Measurements from ENCODE around the gene MDM2. TPM values are rescaled to one million over a fixed set of nuclear protein-coding genes. Genes with fewer than 3 reads are reported as not detected.

Gene MDM2
- total and polyA plus RNA-seq, 5 experiments from 2014 or later = 7.6 to 90.4 (median 17.9) TPM

- Mint-ChIP-seq H3K4me1 (peaks cover 9 to 29% (median 21%) of the 10 kb centered on the region in 4 donors), H3K36me3 (peaks cover 0 to 10% (median 0%) of the 10 kb centered on the region in 3 donors), H3K4me3 (no peak overlapping the region), H3K9me3 (no peaks in the 10 kb centered on the region), H3K27me3 (no peaks in the 10 kb centered on the region), H3K27ac (peak overlapping the region in 9 of 10 donors; percentile 32 to 83 (median 71))
- POLR2A ChIA-PET = interaction anchor here (0.7 to 1.4 kb wide), 3 partner anchors 25 to 118 kb away, joined by 4 to 5 read pairs (median 5); partner anchors contain the start of gene MDM2
- ATAC-seq = no peak
- no peak for DNase-seq
These were observed 36.6 kb upstream of the MDM2 start for GRCh38 chr12:68771223-68771925.

GRCh38 chr12:68772714-68773113 is 35.3 kb upstream of the MDM2 start:
- ATAC-seq (peak; percentile 49 to 59), DNase-seq (peak in 1 of 10 donors; percentile 15)
- H3K27ac Mint-ChIP-seq = peak overlapping the region; percentile 5 to 93 (median 86)
- H3K4me1 Mint-ChIP-seq = peaks cover 9 to 32% (median 21%) of the 10 kb centered on the region in 4 donors
- peak overlapping the region; percentile 44 to 85 (median 74) for H3K4me3 Mint-ChIP-seq
- H3K27me3 Mint-ChIP-seq = no peaks in the 10 kb centered on the region
- POLR2A ChIA-PET = interaction anchor here (0.7 to 1.2 kb wide), 3 partner anchors 9 to 234 kb away, joined by 3 read pairs; no protein-coding TSS in a partner anchor
- no peaks in the 10 kb centered on the region for H3K9me3 Mint-ChIP-seq
- H3K36me3 Mint-ChIP-seq = peaks cover 0 to under 1% (median 0%) of the 10 kb centered on the region in 3 donors

DNA sequence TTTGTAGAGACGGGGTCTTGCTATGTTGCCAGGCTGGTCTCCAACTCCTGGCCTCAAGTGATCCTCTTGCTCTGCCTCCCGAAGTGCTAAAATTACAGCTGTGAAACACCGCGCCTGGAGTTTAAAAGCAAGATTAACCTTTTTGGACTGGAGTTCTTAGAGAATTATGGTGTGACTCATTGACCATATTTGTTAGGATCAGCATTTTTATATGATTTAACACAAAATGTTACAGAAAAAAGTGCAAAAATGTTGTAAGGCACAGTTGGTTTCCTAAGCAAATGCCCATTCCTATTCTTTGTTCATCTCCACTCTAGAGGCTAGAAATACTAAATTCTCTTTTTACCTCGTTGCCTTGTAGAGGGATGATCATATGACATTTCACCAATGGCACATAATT is 34.4 kb upstream of the MDM2 start:
- Mint-ChIP-seq H3K27ac (peak overlapping the region in 9 of 10 donors; percentile 28 to 93 (median 88)), H3K4me3 (peak overlapping the region in 5 of 10 donors; percentile 39 to 74 (median 62)), H3K4me1 (peaks cover 9 to 32% (median 21%) of the 10 kb centered on the region in 4 donors), H3K9me3 (no peaks in the 10 kb centered on the region), H3K27me3 (no peaks in the 10 kb centered on the region), H3K36me3 (no peaks in the 10 kb centered on the region)
- POLR2A ChIA-PET = interaction anchor here (1.0 to 1.2 kb wide), 3 partner anchors 8 to 34 kb away, joined by 3 to 7 read pairs (median 4); partner anchors contain the start of gene MDM2
- ATAC-seq = no peak
- no peak for DNase-seq

- Mint-ChIP-seq H3K27me3 (no peaks in the 10 kb centered on the region), H3K27ac (no peak overlapping the region), H3K4me1 (peaks cover 9 to 28% (median 21%) of the 10 kb centered on the region in 4 donors), H3K4me3 (no peak overlapping the region), H3K36me3 (no peaks in the 10 kb centered on the region), H3K9me3 (no peaks in the 10 kb centered on the region)
- POLR2A ChIA-PET = interaction anchor here (0.7 kb wide), 1 partner anchor 24 kb away, joined by 3 read pairs; no protein-coding TSS in a partner anchor
- ATAC-seq = no peak
- no peak for DNase-seq
These were observed 32.8 kb upstream of the MDM2 start for GRCh38 chr12:68775121-68775630.

DNA sequence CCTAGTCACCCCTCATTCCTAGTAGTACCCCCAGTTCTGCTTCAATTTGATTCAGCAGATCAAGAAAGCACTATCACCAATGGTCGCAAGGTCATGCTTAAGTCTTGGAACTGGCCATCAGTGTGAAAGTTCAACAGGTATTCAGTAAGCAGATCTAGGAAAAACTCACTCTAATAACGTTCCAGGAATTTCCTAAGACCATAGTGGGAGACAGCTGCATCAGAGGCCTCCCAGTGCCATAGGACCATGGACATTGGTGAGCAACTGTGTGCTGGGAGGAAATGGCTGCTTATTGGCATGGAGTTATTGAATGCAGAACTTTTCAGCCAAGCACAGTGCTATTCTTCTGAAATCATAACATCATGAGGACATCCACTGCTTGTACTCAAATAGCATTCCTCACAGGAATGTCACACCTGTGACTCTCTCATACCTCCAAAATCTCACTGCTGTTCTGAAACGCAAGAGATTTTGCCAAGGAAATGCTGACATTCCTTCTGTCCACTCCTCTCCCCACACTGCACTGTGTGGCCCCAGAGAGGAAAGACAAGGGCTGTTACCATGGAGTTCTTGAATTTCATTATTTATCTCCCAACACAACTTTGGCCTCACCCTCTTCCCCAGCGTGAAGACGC is 30.9 kb upstream of the MDM2 start:
- DNase-seq (no peak), ATAC-seq (no peak)
- H3K27ac Mint-ChIP-seq = peak overlapping the region in 1 of 10 donors; percentile 12
- POLR2A ChIA-PET = no interaction called here
- no peak overlapping the region for H3K4me3 Mint-ChIP-seq
- H3K27me3 Mint-ChIP-seq = no peaks in the 10 kb centered on the region
- peaks cover 8 to 24% (median 19%) of the 10 kb centered on the region in 4 donors for H3K4me1 Mint-ChIP-seq
- no peaks in the 10 kb centered on the region for H3K9me3 Mint-ChIP-seq
- no peaks in the 10 kb centered on the region for H3K36me3 Mint-ChIP-seq

DNA sequence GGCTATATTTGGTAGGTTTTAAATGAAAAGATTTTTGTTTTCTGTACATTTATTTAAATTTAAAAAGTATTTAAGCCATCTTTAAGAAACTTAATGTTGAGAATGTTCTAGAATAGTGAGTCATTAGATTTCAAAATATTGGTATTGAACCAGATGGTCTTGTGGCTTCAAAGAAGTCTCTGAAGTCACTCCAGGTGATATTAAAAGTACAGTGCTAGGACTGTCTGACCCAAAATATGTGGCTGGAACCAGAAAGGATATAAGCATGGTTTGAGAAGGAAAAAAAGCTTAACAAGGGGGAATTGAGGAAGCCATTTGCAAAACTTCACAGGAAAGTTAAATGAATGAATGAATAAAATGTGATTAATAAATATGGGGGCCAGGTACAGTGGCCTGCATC is 28.7 kb upstream of the MDM2 start:
- no peaks in the 10 kb centered on the region for H3K27me3 Mint-ChIP-seq
- POLR2A ChIA-PET = no interaction called here

GRCh38 chr12:68780731-68781130 is 27.2 kb upstream of the MDM2 start:
- POLR2A ChIA-PET = no interaction called here
- Mint-ChIP-seq H3K27me3 (no peaks in the 10 kb centered on the region), H3K27ac (no peak overlapping the region), H3K4me3 (no peak overlapping the region), H3K9me3 (no peaks in the 10 kb centered on the region), H3K4me1 (peaks cover 0 to 7% (median 2%) of the 10 kb centered on the region in 4 donors), H3K36me3 (peaks cover 0 to 4% (median 0%) of the 10 kb centered on the region in 3 donors)
- DNase-seq = no peak
- no peak for ATAC-seq

More for the DNA sequence above, 28.7 kb upstream of the MDM2 start:
- peaks cover 0 to 4% (median 0%) of the 10 kb centered on the region in 3 donors for H3K36me3 Mint-ChIP-seq
- DNase-seq (no peak), ATAC-seq (no peak)
- H3K4me1 Mint-ChIP-seq = peaks cover 0 to 6% (median 3%) of the 10 kb centered on the region in 4 donors
- no peak overlapping the region for H3K27ac Mint-ChIP-seq
- H3K9me3 Mint-ChIP-seq = no peaks in the 10 kb centered on the region
- no peak overlapping the region for H3K4me3 Mint-ChIP-seq

DNA sequence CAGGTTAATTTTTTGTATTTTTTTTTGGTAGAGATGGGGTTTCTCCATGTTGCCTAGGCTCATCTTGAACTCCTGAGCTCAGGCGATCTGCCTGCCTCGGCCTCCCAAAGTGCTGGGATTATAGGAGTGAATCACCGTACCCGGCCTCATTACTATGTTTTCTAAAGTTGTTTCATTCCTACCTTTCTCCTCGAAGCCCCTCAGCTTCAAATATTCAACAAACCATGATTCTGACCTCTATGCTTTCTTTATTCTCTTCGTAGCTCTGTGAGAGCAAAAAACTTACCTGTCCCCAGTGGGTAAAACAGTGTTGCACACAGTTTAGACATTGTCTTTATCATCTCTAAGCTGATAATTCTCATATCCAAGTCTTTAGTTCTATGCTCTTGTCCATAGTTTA is 26.2 kb upstream of the MDM2 start:
- Mint-ChIP-seq H3K4me1 (peaks cover 0 to 10% (median 2%) of the 10 kb centered on the region in 4 donors), H3K9me3 (no peaks in the 10 kb centered on the region), H3K36me3 (peaks cover 0 to 4% (median 0%) of the 10 kb centered on the region in 3 donors), H3K27me3 (no peaks in the 10 kb centered on the region), H3K27ac (peak overlapping the region in 1 of 10 donors; percentile 16), H3K4me3 (no peak overlapping the region)
- POLR2A ChIA-PET = interaction anchor here (0.9 to 1.2 kb wide), 3 partner anchors 8 to 26 kb away, joined by 3 read pairs; partner anchors contain the start of gene MDM2
- no peak for ATAC-seq
- DNase-seq = no peak

DNA sequence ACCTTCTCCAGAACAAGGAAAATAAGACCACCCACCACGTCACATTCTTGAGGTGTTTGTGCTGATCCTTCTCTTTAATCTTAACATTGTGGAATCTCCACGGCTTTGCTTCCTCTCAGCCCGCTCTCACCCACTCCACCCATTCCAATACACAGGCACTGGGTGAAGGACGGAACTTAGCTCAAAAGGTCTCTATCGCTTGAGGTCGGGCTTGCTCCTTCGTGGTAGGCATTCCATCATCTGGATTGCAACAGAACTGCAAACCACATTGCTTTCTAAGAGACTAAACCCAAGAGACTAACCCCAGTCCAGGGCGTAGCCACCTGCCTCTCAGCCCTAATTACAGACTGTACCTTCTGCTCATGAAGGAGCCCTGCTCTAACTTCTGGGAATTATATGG is 24.0 kb upstream of the MDM2 start:
- peaks cover 0 to 16% (median 0%) of the 10 kb centered on the region in 4 donors for H3K4me1 Mint-ChIP-seq
- H3K27ac Mint-ChIP-seq = no peak overlapping the region
- DNase-seq (no peak), ATAC-seq (no peak)
- POLR2A ChIA-PET = interaction anchor here (0.6 kb wide), 1 partner anchor 24 kb away, joined by 3 read pairs; the partner anchor contains the start of gene MDM2
- H3K36me3 Mint-ChIP-seq = peaks cover 0 to 4% (median 0%) of the 10 kb centered on the region in 3 donors
- no peak overlapping the region for H3K4me3 Mint-ChIP-seq
- H3K27me3 Mint-ChIP-seq = no peaks in the 10 kb centered on the region
- H3K9me3 Mint-ChIP-seq = no peaks in the 10 kb centered on the region

DNA sequence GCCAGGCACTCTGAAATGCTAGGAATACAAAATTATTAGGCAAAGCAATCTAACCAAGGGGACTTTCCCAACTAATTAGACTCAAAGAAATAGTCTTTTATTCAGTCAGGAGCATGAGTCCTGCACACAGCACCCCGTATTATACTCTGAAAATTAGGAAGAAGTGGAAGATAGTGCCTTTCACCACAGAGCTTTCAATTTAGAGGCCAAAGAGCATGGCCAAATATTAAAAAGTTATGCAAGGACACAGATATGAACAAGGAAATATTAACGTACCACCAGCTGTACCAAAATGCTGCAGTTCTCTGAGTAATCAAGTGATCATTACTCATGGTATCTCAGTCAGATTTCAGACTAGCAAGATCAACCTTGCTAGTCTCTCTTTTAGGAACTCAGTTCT is 22.6 kb upstream of the MDM2 start:
- no peak overlapping the region for H3K4me3 Mint-ChIP-seq
- DNase-seq (no peak), ATAC-seq (no peak)
- peaks cover 0 to 18% (median under 1%) of the 10 kb centered on the region in 4 donors for H3K4me1 Mint-ChIP-seq
- POLR2A ChIA-PET = no interaction called here
- H3K27ac Mint-ChIP-seq = peak overlapping the region in 2 of 10 donors; percentile 38 to 39
- no peaks in the 10 kb centered on the region for H3K27me3 Mint-ChIP-seq
- no peaks in the 10 kb centered on the region for H3K9me3 Mint-ChIP-seq
- H3K36me3 Mint-ChIP-seq = peaks cover 0 to 4% (median 0%) of the 10 kb centered on the region in 3 donors

- DNase-seq = no peak
- POLR2A ChIA-PET = interaction anchor here (0.6 kb wide), 1 partner anchor 211 kb away, joined by 5 read pairs; no protein-coding TSS in a partner anchor
- ATAC-seq = no peak
- Mint-ChIP-seq H3K4me3 (no peak overlapping the region), H3K27ac (no peak overlapping the region), H3K4me1 (peaks cover 0 to 18% (median under 1%) of the 10 kb centered on the region in 4 donors), H3K27me3 (no peaks in the 10 kb centered on the region), H3K9me3 (no peaks in the 10 kb centered on the region), H3K36me3 (peaks cover 0 to 4% (median 0%) of the 10 kb centered on the region in 3 donors)
These were observed 22.2 kb upstream of the MDM2 start for GRCh38 chr12:68785823-68786222.

DNA sequence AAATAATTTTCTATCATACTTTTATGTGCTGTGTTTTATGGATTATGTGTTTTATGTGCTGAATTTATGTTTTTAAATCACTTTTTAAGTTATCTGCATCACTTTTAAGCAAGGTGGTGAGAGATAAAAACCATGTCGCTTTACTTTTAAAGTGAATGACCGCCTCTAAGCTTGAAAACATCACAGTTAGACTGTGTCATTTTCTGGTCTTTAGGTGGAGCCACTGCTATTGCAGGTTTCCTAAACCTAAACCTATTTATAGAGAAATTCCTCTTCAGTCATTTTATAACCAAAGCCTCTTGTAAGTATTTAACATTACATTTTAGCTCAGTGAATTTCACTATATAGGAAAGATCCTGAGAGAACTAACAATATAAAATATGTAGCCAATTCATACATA is 21.0 kb upstream of the MDM2 start:
- ATAC-seq = no peak
- POLR2A ChIA-PET = interaction anchor here (1.3 kb wide), 1 partner anchor 21 kb away, joined by 3 read pairs; the partner anchor contains the start of gene MDM2
- no peak overlapping the region for H3K4me3 Mint-ChIP-seq
- H3K27ac Mint-ChIP-seq = no peak overlapping the region
- H3K36me3 Mint-ChIP-seq = peaks cover 0 to 4% (median 0%) of the 10 kb centered on the region in 3 donors
- no peaks in the 10 kb centered on the region for H3K27me3 Mint-ChIP-seq
- no peak for DNase-seq
- peaks cover 0 to 18% (median under 1%) of the 10 kb centered on the region in 4 donors for H3K4me1 Mint-ChIP-seq
- no peaks in the 10 kb centered on the region for H3K9me3 Mint-ChIP-seq

All from naive thymus-derived CD8-positive, alpha-beta T cell (primary cell).